ENCODE data around the gene THOC5.
A peak's percentile ranks its signal among the peaks of the same experiment; 100 is the strongest.

- TF ChIP-seq CTCF (conservative IDR thresholded peaks at IDR 0.05) (peak; percentile 60), EZH2 (IDR thresholded peaks at IDR 0.05; ENCODE audit: low read depth) (no peak)
Measured at GRCh38 chr22:29524442-29525191, 28.9 kb downstream of the THOC5 start.
